GM12892 (cell line): ENCODE measurements around the gene NECAB2.

Experiments used
- POLR2A ChIP-seq: IDR thresholded peaks from 2 replicates; pipeline ENCODE4 v1.6.1; 2011; ENCODE audit warnings: low read depth, low read length, control low read depth
- POLR2AphosphoS5 ChIP-seq: IDR thresholded peaks from 2 replicates; pipeline ENCODE4 v1.6.1; 2011; ENCODE audit warnings: low read depth, low read length, control low read depth
- TAF1 ChIP-seq: IDR thresholded peaks from 2 replicates; pipeline ENCODE4 v1.6.1; 2011; ENCODE audit warnings: low read depth, mild to moderate bottlenecking, control low read depth, low read length, borderline replicate concordance

DNA sequence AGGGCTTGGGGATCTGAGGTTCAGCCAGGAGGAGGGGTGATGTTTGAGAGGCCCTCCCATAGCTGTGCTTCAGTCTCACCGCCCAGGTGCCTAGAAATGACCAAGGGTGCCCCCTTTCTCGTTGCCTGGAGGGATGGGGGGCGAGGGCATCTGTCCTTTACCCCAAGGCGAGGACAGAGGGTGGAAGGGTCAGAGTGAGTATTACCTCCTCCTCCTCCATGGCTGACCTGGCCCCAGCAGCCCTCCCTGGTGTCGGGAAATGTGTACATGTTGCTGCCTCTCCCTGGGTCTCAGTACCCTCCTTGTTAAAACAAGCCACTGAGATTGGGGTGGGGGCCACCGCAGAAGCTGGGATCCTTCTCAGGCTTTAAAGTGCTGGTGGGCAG lies 2.4 kb downstream of the NECAB2 start:
- TF ChIP-seq POLR2A, result no peak
- TF ChIP-seq TAF1, result no peak
- no peak for TF ChIP-seq POLR2AphosphoS5
